ENCODE measurements around the gene COL4A2.

Gene COL4A2

GRCh38 chr13:110501188-110501587 is 194.1 kb downstream of the COL4A2 start:
- in situ Hi-C loops (cut with MboI; ENCODE audit: low sequenced_read_pairs), result no loop called here

- in situ Hi-C loops (cut with MboI; ENCODE audit: low sequenced_read_pairs), result no loop called here
These were observed 196.2 kb downstream of the COL4A2 start for GRCh38 chr13:110503037-110503901.

GRCh38 chr13:110503979-110504499 is 197.0 kb downstream of the COL4A2 start:
- in situ Hi-C loops (cut with MboI; ENCODE audit: low sequenced_read_pairs), result no loop called here

- in situ Hi-C loops (cut with MboI; ENCODE audit: low sequenced_read_pairs), result no loop called here
These were observed 198.5 kb downstream of the COL4A2 start for GRCh38 chr13:110505594-110505993.

GRCh38 chr13:110506396-110506795 is 199.3 kb downstream of the COL4A2 start:
- in situ Hi-C loops (cut with MboI; ENCODE audit: low sequenced_read_pairs), result no loop called here

- in situ Hi-C loops (cut with MboI; ENCODE audit: low sequenced_read_pairs), result no loop called here
These were observed 199.9 kb downstream of the COL4A2 start for GRCh38 chr13:110506859-110507566.

GRCh38 chr13:110507678-110508381 is 200.7 kb downstream of the COL4A2 start:
- in situ Hi-C loops (cut with MboI; ENCODE audit: low sequenced_read_pairs), result no loop called here

GRCh38 chr13:110509478-110509926 is 202.4 kb downstream of the COL4A2 start:
- in situ Hi-C loops (cut with MboI; ENCODE audit: low sequenced_read_pairs), result no loop called here

GRCh38 chr13:110509971-110510786 is 203.1 kb downstream of the COL4A2 start:
- in situ Hi-C loops (cut with MboI; ENCODE audit: low sequenced_read_pairs), result no loop called here

- in situ Hi-C loops (cut with MboI; ENCODE audit: low sequenced_read_pairs), result no loop called here
These were observed 204.6 kb downstream of the COL4A2 start for GRCh38 chr13:110511509-110512181.

GRCh38 chr13:110512198-110512740 is 205.2 kb downstream of the COL4A2 start:
- in situ Hi-C loops (cut with MboI; ENCODE audit: low sequenced_read_pairs), result no loop called here

- in situ Hi-C loops (cut with MboI; ENCODE audit: low sequenced_read_pairs), result no loop called here
These were observed 209.4 kb downstream of the COL4A2 start for GRCh38 chr13:110516500-110516899.

GRCh38 chr13:110517505-110518225 is 210.6 kb downstream of the COL4A2 start:
- in situ Hi-C loops (cut with MboI; ENCODE audit: low sequenced_read_pairs), result no loop called here

- in situ Hi-C loops (cut with MboI; ENCODE audit: low sequenced_read_pairs), result no loop called here
These were observed 211.1 kb downstream of the COL4A2 start for GRCh38 chr13:110518226-110518525.

- in situ Hi-C loops (cut with MboI; ENCODE audit: low sequenced_read_pairs), result no loop called here
These were observed 211.5 kb downstream of the COL4A2 start for GRCh38 chr13:110518571-110518970.

- in situ Hi-C loops (cut with MboI; ENCODE audit: low sequenced_read_pairs), result no loop called here
These were observed 212.0 kb downstream of the COL4A2 start for GRCh38 chr13:110519046-110519445.

GRCh38 chr13:110519506-110519905 is 212.4 kb downstream of the COL4A2 start:
- in situ Hi-C loops (cut with MboI; ENCODE audit: low sequenced_read_pairs), result no loop called here

- in situ Hi-C loops (cut with MboI; ENCODE audit: low sequenced_read_pairs), result no loop called here
These were observed 213.6 kb downstream of the COL4A2 start for GRCh38 chr13:110520431-110521295.

All from HL-60/S4 treated with retinoic acid at 250 ng/mL for 4 days and 3 days (cell line).